H1 (cell line): ENCODE data around the gene IFNL2. TPM values are rescaled to one million over a fixed set of nuclear protein-coding genes. Genes with fewer than 3 reads are reported as not detected.

Source experiments
- CTCF ChIA-PET: fragments of 300-600 bp; sonication (Branson Sonifier 250); formaldehyde crosslinking; loops from one replicate; lab custom pipeline; 2021; ENCODE audit not compliant: partially characterized antibody; lab: Charles Lee
- POLR2A ChIA-PET: fragments of 300-600 bp; sonication (Branson Sonifier 250); formaldehyde crosslinking; loops from one replicate; lab custom pipeline; 2021; ENCODE audit warnings: inconsistent platforms; ENCODE audit not compliant: partially characterized antibody; lab: Charles Lee
- DNase-seq, 2 experiments: peaks; one replicate each; pipeline versions ENCODE4 v3.0.0 to v3.0.0-alpha.2; 2010 to 2022; ENCODE audit warnings: low spot score in 2 of 2, low read depth in 1 of 2, mixed read lengths in 1 of 2
- FAIRE-seq: peaks from 2 replicates; lab custom pipeline; 2011; peaks lifted over from hg19 to GRCh38; lab: Jason Lieb, UNC
- H2AFZ ChIP-seq: 2 replicates; pipeline ENCODE4 v1.8.1; 2012; ENCODE audit warnings: low read length, inconsistent platforms
- H2AK5ac ChIP-seq: 2 replicates; pipeline ENCODE4 v1.6.1; 2013; ENCODE audit warnings: low read depth, low read length
- H2BK120ac ChIP-seq: replicated peaks from 2 replicates; pipeline ENCODE3; 2013; ENCODE audit warnings: low read depth, low read length, inconsistent platforms
- H2BK12ac ChIP-seq: 2 replicates; pipeline ENCODE4 v1.6.1; 2013; ENCODE audit warnings: low read depth, low read length
- H2BK15ac ChIP-seq: 2 replicates; pipeline ENCODE4 v1.6.1; 2013; ENCODE audit warnings: low read length
- H2BK20ac ChIP-seq: 2 replicates; pipeline ENCODE4 v1.6.1; 2013; ENCODE audit warnings: low read length
- H2BK5ac ChIP-seq: 2 replicates; pipeline ENCODE4 v1.6.1; 2013; ENCODE audit warnings: low read depth, low read length
- H3K14ac ChIP-seq: 2 replicates; pipeline ENCODE4 v1.6.1; 2013; ENCODE audit warnings: inconsistent platforms; ENCODE audit not compliant: insufficient read length
- H3K18ac ChIP-seq: 2 replicates; pipeline ENCODE4 v1.6.1; 2013; ENCODE audit warnings: low read length; ENCODE audit errors: extremely low read depth
- H3K23ac ChIP-seq: 2 replicates; pipeline ENCODE4 v1.6.1; 2013; ENCODE audit warnings: inconsistent platforms; ENCODE audit not compliant: insufficient read length
- H3K23me2 ChIP-seq: 2 replicates; pipeline ENCODE4 v1.6.1; 2013; ENCODE audit warnings: low read depth, low read length
- H3K27ac ChIP-seq: 2 replicates; pipeline ENCODE4 v1.6.1; 2011; ENCODE audit warnings: low read depth, low read length, inconsistent platforms
- H3K27me3 ChIP-seq, 4 experiments: replicated peaks in 1 of 4; 1 replicate in 1 of 4; 2 replicates in 3 of 4; pipeline versions ENCODE4 v1.6.1 to v1.8.1; 2011 to 2013; ENCODE audit warnings: low read length in 3 of 4, mild to moderate bottlenecking in 3 of 4, inconsistent platforms in 2 of 4, mixed read lengths in 2 of 4, moderate library complexity in 1 of 4; ENCODE audit not compliant: control insufficient read depth in 3 of 4, insufficient read depth in 3 of 4; ENCODE audit errors: extremely low read depth in 1 of 4
- H3K36me3 ChIP-seq, 4 experiments: 2 replicates each; pipeline versions ENCODE4 v1.6.1 to v1.8.1; 2011 to 2013; ENCODE audit warnings: mild to moderate bottlenecking in 4 of 4, low read length in 3 of 4, moderate library complexity in 2 of 4, control low read depth in 1 of 4, inconsistent platforms in 1 of 4; ENCODE audit not compliant: insufficient read depth in 4 of 4, control insufficient read depth in 2 of 4
- H3K4ac ChIP-seq: replicated peaks from 2 replicates; pipeline ENCODE3; 2013; ENCODE audit warnings: low read length, low read depth, mixed read lengths, inconsistent platforms; ENCODE audit not compliant: insufficient read length
- H3K4me1 ChIP-seq, 4 experiments: replicated peaks in 1 of 4; 1 replicate in 1 of 4; 2 replicates in 3 of 4; pipeline versions ENCODE4 v1.6.1 to v1.8.1; 2011 to 2013; ENCODE audit warnings: low read length in 3 of 4, inconsistent platforms in 2 of 4, mixed read lengths in 1 of 4; ENCODE audit not compliant: insufficient read depth in 4 of 4, control insufficient read depth in 3 of 4
- H3K4me2 ChIP-seq, 2 experiments: 2 replicates each; pipeline versions ENCODE4 v1.6.1 to v1.8.1; 2011 to 2013; ENCODE audit warnings: low read depth in 2 of 2, low read length in 2 of 2, control low read depth in 1 of 2, inconsistent platforms in 1 of 2, mild to moderate bottlenecking in 1 of 2; ENCODE audit not compliant: insufficient read depth in 1 of 2
- H3K4me3 ChIP-seq, 4 experiments: fragments of 200-600, 300-600 bp in 1 of 4; sonication (generic), shearing (Covaris generic), sonication (Bioruptor Twin) in 1 of 4; 2 replicates each; pipeline versions ENCODE4 v1.5.1 to v1.8.1; 2011 to 2016; ENCODE audit warnings: low read length in 4 of 4, low read depth in 3 of 4, control low read depth in 2 of 4, inconsistent platforms in 2 of 4, mild to moderate bottlenecking in 2 of 4, mixed read lengths in 1 of 4, moderate library complexity in 1 of 4; ENCODE audit not compliant: insufficient read depth in 2 of 4; ENCODE audit errors: extremely low read depth in 1 of 4
- H3K56ac ChIP-seq: replicated peaks from 2 replicates; pipeline ENCODE3; 2013; ENCODE audit warnings: low read depth, mild to moderate bottlenecking, mixed read lengths, low read length, inconsistent platforms; ENCODE audit not compliant: insufficient read length
- H3K79me1 ChIP-seq: 2 replicates; pipeline ENCODE4 v1.6.1; 2013; ENCODE audit warnings: low read depth, low read length, control low read depth
- H3K79me2 ChIP-seq, 2 experiments: 2 replicates each; pipeline versions ENCODE4 v1.6.1 to v1.8.1; 2012 to 2013; ENCODE audit warnings: low read length in 2 of 2, mild to moderate bottlenecking in 2 of 2, inconsistent platforms in 1 of 2; ENCODE audit not compliant: insufficient read depth in 2 of 2, control insufficient read depth in 1 of 2
- H3K9ac ChIP-seq, 4 experiments: replicated peaks in 1 of 4; 1 replicate in 1 of 4; 2 replicates in 3 of 4; pipeline versions ENCODE4 v1.6.1 to v1.8.1; 2011 to 2013; ENCODE audit warnings: low read depth in 3 of 4, low read length in 3 of 4, control low read depth in 2 of 4, mild to moderate bottlenecking in 2 of 4, moderate library complexity in 2 of 4, inconsistent platforms in 1 of 4; ENCODE audit errors: extremely low read depth in 1 of 4
- H3K9me3 ChIP-seq, 2 experiments: 2 replicates each; pipeline versions ENCODE4 v1.6.1 to v1.8.1; 2012 to 2013; ENCODE audit warnings: mild to moderate bottlenecking in 2 of 2, moderate library complexity in 2 of 2, control low read depth in 1 of 2, inconsistent platforms in 1 of 2, low read depth in 1 of 2, low read length in 1 of 2, mixed read lengths in 1 of 2; ENCODE audit not compliant: insufficient read depth in 2 of 2
- H4K20me1 ChIP-seq, 2 experiments: replicated peaks in 1 of 2; 2 replicates each; pipeline versions ENCODE3 to v1.8.1; 2011 to 2013; ENCODE audit warnings: inconsistent platforms in 2 of 2, low read length in 2 of 2, mild to moderate bottlenecking in 1 of 2; ENCODE audit not compliant: insufficient read depth in 2 of 2, control insufficient read depth in 1 of 2
- H4K5ac ChIP-seq: 2 replicates; pipeline ENCODE4 v1.6.1; 2013; ENCODE audit warnings: low read length, low read depth, mixed read lengths, inconsistent platforms; ENCODE audit not compliant: insufficient read length
- H4K8ac ChIP-seq: 2 replicates; pipeline ENCODE4 v1.8.0; 2013; ENCODE audit warnings: mild to moderate bottlenecking, moderate library complexity, low read length, inconsistent platforms; ENCODE audit not compliant: insufficient read depth; ENCODE audit errors: extremely low read depth
- H4K91ac ChIP-seq: replicated peaks from 2 replicates; pipeline ENCODE3; 2013; ENCODE audit warnings: low read length, mixed read lengths, inconsistent platforms; ENCODE audit not compliant: insufficient read length
- BRCA1 ChIP-seq: IDR thresholded peaks from 2 replicates; pipeline ENCODE4 v1.6.1; 2012; ENCODE audit warnings: low read depth, low read length, improper control_type of control experiment
- CBX8 ChIP-seq: fragments of 300-800, 300-1000 bp; sonication (generic); IDR thresholded peaks from 2 replicates; pipeline ENCODE4 v1.7.1; 2016; ENCODE audit warnings: low read depth, low read length, borderline replicate concordance
- CEBPB ChIP-seq: IDR thresholded peaks from 2 replicates; pipeline ENCODE4 v1.6.1; 2012; ENCODE audit warnings: low read depth, low read length
- JUN ChIP-seq: IDR thresholded peaks from 2 replicates; pipeline ENCODE4 v1.6.1; 2011; ENCODE audit warnings: low read depth, mild to moderate bottlenecking, improper control_type of control experiment, low read length
- JUND ChIP-seq: IDR thresholded peaks from 2 replicates; pipeline ENCODE4 v1.6.1; 2011; ENCODE audit warnings: mild to moderate bottlenecking, improper control_type of control experiment, low read length
- NANOG ChIP-seq: IDR thresholded peaks from 2 replicates; pipeline ENCODE4 v1.6.1; 2011; ENCODE audit warnings: low read length, low read depth, mild to moderate bottlenecking, inconsistent platforms; ENCODE audit not compliant: insufficient read depth, poor library complexity, severe bottlenecking
- RFX5 ChIP-seq: IDR thresholded peaks from 2 replicates; pipeline ENCODE4 v1.6.1; 2011; ENCODE audit warnings: low read depth, low read length, improper control_type of control experiment, borderline replicate concordance
- RNF2 ChIP-seq: fragments of 200-900, 300-1000 bp; sonication (generic); IDR thresholded peaks from 2 replicates; pipeline ENCODE4 v1.7.1; 2016; ENCODE audit warnings: borderline replicate concordance, low read depth, mild to moderate bottlenecking, antibody characterized with exemption, low read length; ENCODE audit not compliant: poor library complexity, severe bottlenecking; ENCODE audit errors: missing control alignments
- RXRA ChIP-seq: IDR thresholded peaks from 2 replicates; pipeline ENCODE4 v1.6.1; 2011; ENCODE audit warnings: low read depth, mild to moderate bottlenecking, low read length, moderate library complexity; ENCODE audit not compliant: insufficient read depth
- WGBS, 2 experiments: shearing (Covaris generic) in 1 of 2; methylation state at CpG; one replicate each; pipeline versions ENCODE4 v1.1.6 to v1.1.7; 2013 to 2015; ENCODE audit warnings: low lambda C conversion rate in 2 of 2, mixed read lengths in 2 of 2, inconsistent platforms in 1 of 2, low coverage in 1 of 2, missing lambda C conversion rate in 1 of 2; ENCODE audit not compliant: insufficient replicate concordance in 2 of 2, insufficient coverage in 1 of 2, insufficient read length in 1 of 2; ENCODE audit errors: extremely low coverage in 1 of 2, missing lambda C conversion rate in 1 of 2; 5-methylcytosine and 5-hydroxymethylcytosine counted together
- polyA plus RNA-seq, 7 experiments: library from polyadenylated mRNA; depleted of rRNA in 3 of 7; stranded (reverse) in 5 of 7; unstranded in 2 of 7; fragments of >200 nt in 5 of 7; fragments of 200-250 nt in 2 of 7; gene quantifications; 1 replicate in 5 of 7; 2 replicates in 1 of 7; 4 replicates in 1 of 7; pipeline versions ENCODE4 v1.2.1 to v1.2.3, GENCODE V29; 2011 to 2013; ENCODE audit warnings: missing spikeins in 2 of 7, mixed read lengths in 2 of 7
- total RNA-seq: library from RNA; stranded (reverse); fragmentation: NEBNext Ultra II Directional; extraction: Animal tissue kit (Norgen Biotek cat#: 25700); gene quantifications from 2 replicates; pipeline ENCODE4 v1.2.1, GENCODE V29; 2021
- TF ChIP-seq, protein P1 (sequence below): IDR thresholded peaks from 2 replicates; pipeline ENCODE4 v1.6.1; 2012; ENCODE audit warnings: inconsistent platforms
- TF ChIP-seq, protein P2 (sequence below): IDR thresholded peaks from 2 replicates; pipeline ENCODE4 v1.6.1; 2012; ENCODE audit warnings: low read length, inconsistent platforms

IFNL2 gene
- total and polyA plus RNA-seq, 2 of the 8 experiments (the other 6 are each of a cell fraction or from before 2014, with no cell fraction given), result not detected

DNA sequence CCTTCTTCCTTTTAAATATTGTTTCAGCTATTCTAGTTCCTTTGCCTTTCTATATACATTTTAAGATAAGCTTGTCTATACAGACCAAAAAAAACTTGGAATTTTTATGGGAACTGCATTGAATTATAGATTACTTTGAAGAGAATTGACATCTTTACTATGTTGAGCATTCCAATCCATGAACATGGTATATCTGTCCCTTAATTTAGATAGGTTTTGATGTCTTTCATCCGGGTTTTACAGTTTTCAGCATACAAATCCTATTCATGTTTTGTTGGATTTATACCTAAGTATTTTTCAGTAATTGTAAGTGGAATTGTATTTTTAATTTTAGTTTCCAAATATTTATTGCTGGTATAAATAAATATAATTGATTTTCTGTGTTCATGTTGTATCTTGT lies 15.8 kb downstream of the IFNL2 start:
- Histone ChIP-seq H3K14ac (no peak overlapping the region), H3K56ac (no peak overlapping the region), H2BK12ac (no peak overlapping the region), H4K5ac (no peak overlapping the region), H3K36me3 (no peaks in the 10 kb centered on the region), H2BK15ac (no peak overlapping the region), H2AFZ (no peak overlapping the region), H2BK20ac (no peak overlapping the region), H4K20me1 (no peaks in the 10 kb centered on the region), H2AK5ac (no peak overlapping the region), H3K4ac (no peak overlapping the region), H3K23ac (no peak overlapping the region), H4K8ac (no peak overlapping the region), H3K23me2 (no peaks in the 10 kb centered on the region), H3K27me3 (no peaks in the 10 kb centered on the region; a peak in 2 of 7 replicates), H4K91ac (no peak overlapping the region), H3K4me3 (no peak overlapping the region), H3K18ac (no peak overlapping the region), H3K4me1 (no peaks in the 10 kb centered on the region), H3K79me2 (no peaks in the 10 kb centered on the region), H2BK5ac (no peak overlapping the region), H3K27ac (no peak overlapping the region), H3K4me2 (no peak overlapping the region), H2BK120ac (no peak overlapping the region), H3K9ac (no peak overlapping the region), H3K9me3 (no peaks in the 10 kb centered on the region), H3K79me1 (no peaks in the 10 kb centered on the region)
- ChIA-PET POLR2A (no interaction called here), CTCF (no interaction called here)
- FAIRE-seq (no peak), DNase-seq (no peak)
- whole genome bisulfite sequencing, 2 experiments, result 79% methylated on average over 1 of the region's 1 CpG; no CpG with 5 or more reads in 1 of the 2 experiments
- TF ChIP-seq JUND (no peak), JUN (no peak), CBX8 (no peak), RXRA (no peak), BRCA1 (no peak), RFX5 (no peak), RNF2 (no peak), CEBPB (no peak), NANOG (no peak)
- TF ChIP-seq, protein P1, sequence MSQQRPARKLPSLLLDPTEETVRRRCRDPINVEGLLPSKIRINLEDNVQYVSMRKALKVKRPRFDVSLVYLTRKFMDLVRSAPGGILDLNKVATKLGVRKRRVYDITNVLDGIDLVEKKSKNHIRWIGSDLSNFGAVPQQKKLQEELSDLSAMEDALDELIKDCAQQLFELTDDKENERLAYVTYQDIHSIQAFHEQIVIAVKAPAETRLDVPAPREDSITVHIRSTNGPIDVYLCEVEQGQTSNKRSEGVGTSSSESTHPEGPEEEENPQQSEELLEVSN, result no peak
- TF ChIP-seq, protein P2, sequence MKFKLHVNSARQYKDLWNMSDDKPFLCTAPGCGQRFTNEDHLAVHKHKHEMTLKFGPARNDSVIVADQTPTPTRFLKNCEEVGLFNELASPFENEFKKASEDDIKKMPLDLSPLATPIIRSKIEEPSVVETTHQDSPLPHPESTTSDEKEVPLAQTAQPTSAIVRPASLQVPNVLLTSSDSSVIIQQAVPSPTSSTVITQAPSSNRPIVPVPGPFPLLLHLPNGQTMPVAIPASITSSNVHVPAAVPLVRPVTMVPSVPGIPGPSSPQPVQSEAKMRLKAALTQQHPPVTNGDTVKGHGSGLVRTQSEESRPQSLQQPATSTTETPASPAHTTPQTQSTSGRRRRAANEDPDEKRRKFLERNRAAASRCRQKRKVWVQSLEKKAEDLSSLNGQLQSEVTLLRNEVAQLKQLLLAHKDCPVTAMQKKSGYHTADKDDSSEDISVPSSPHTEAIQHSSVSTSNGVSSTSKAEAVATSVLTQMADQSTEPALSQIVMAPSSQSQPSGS, result no peak
